Karpas-422 (cell line): Measurements from ENCODE around the gene SAMD4B. TPM values are rescaled to one million over a fixed set of nuclear protein-coding genes. Genes with fewer than 3 reads are reported as not detected.
A peak's percentile ranks its signal among the peaks of the same experiment; 100 is the strongest.

Experiments
- DNase-seq: peaks from one replicate; pipeline ENCODE4 v3.0.0-alpha.2; 2015
- H2AFZ ChIP-seq: fragments of 200-600 bp; sonication (generic); 2 replicates; pipeline ENCODE4 v1.6.1; 2014; ENCODE audit warnings: antibody characterized with exemption, low read length, mixed read lengths
- H3K27ac ChIP-seq: fragments of 200-600 bp; sonication (generic); 2 replicates; pipeline ENCODE4 v1.5.1; 2014; ENCODE audit warnings: mild to moderate bottlenecking, low read length, moderate library complexity
- H3K27me3 ChIP-seq: fragments of 200-600 bp; sonication (generic); 2 replicates; pipeline ENCODE4 v1.6.1; 2014; ENCODE audit warnings: low read length, mixed read lengths
- H3K36me3 ChIP-seq: fragments of 200-600 bp; sonication (generic); 2 replicates; pipeline ENCODE4 v1.6.1; 2014; ENCODE audit warnings: low read length, mixed read lengths; ENCODE audit not compliant: insufficient read depth
- H3K4me1 ChIP-seq: fragments of 200-600 bp; sonication (generic); 2 replicates; pipeline ENCODE4 v1.6.1; 2014; ENCODE audit warnings: mild to moderate bottlenecking, low read length, mixed read lengths
- H3K4me2 ChIP-seq: fragments of 200-600 bp; sonication (generic); 2 replicates; pipeline ENCODE4 v1.6.1; 2014; ENCODE audit warnings: low read length, low read depth, mild to moderate bottlenecking; ENCODE audit not compliant: poor library complexity, severe bottlenecking
- H3K4me3 ChIP-seq: fragments of 200-600 bp; sonication (generic); 2 replicates; pipeline ENCODE4 v1.5.1; 2014; ENCODE audit warnings: mild to moderate bottlenecking, antibody characterized with exemption, low read length, mixed read lengths
- H3K79me2 ChIP-seq: fragments of 200-600 bp; sonication (generic); 2 replicates; pipeline ENCODE4 v1.6.1; 2014; ENCODE audit warnings: mild to moderate bottlenecking, low read length, mixed read lengths
- H3K9ac ChIP-seq: fragments of 200-600 bp; sonication (generic); 2 replicates; pipeline ENCODE4 v1.6.0; 2014; ENCODE audit warnings: low read length
- H3K9me2 ChIP-seq: fragments of 200-600 bp; sonication (generic), shearing (Covaris generic); replicated peaks from 2 replicates; pipeline ENCODE4 v1.6.0; 2014; ENCODE audit warnings: mild to moderate bottlenecking, low read length, moderate library complexity; ENCODE audit not compliant: insufficient read depth
- H3K9me3 ChIP-seq: fragments of 300-700, 200-600 bp; sonication (generic); 2 replicates; pipeline ENCODE4 v1.6.1; 2014; ENCODE audit warnings: low read length, mixed read lengths
- H4K20me1 ChIP-seq: fragments of 200-600 bp; sonication (generic); 2 replicates; pipeline ENCODE4 v1.6.1; 2014; ENCODE audit warnings: mild to moderate bottlenecking, antibody characterized with exemption, low read length, low read depth; ENCODE audit not compliant: insufficient read depth
- total RNA-seq: library from RNA; depleted of rRNA; stranded (reverse); fragments of >200 nt; shearing (Covaris generic); gene quantifications from 2 replicates; pipeline ENCODE4 v1.2.3, GENCODE V29; 2014; ENCODE audit warnings: low replicate concordance

The SAMD4B gene
- total RNA-seq, 1 experiment from 2014 or later = 50.9 TPM

DNA sequence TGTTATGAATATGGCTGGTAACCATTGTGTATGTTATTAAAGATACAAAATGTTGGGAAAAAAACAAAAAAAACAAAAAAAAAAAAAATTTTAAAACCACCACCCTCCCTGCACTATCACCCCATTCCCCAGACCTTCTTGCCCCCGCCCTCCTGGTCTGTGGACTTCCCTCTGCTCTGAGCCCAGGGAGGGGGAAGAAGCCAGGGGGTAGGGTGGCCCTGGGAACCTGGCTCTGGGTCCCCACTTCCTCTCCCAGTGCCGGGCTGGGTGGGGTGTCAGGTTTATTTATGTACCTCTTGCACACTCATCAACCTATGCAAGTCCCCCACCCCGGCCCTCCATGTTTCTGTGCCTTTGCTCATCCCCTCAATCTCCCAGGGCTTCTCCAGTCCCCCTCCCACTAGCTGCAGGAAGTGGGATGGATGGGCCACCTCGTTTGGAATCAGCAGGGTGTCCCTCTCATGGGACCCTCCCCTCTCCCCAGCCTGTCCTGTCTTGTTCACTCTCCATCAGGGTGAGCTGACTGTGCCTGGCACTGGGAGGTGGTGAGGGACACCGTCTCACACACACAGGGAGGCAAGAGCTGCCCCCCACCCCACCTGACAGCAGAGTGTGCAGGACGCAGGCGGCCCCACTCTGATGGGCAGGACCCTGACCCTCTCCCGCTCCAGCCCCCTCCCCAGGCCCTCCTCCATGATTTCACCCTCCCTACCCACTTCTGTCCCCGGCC lies 42.8 kb downstream of the SAMD4B start:
- H2AFZ ChIP-seq = no peak overlapping the region
- DNase-seq = no peak
- no peaks in the 10 kb centered on the region for H3K9me3 ChIP-seq
- no peak overlapping the region for H3K27ac ChIP-seq
- peaks cover 7% of the 10 kb centered on the region for H3K4me1 ChIP-seq
- no peaks in the 10 kb centered on the region for H3K27me3 ChIP-seq
- peaks cover 19% of the 10 kb centered on the region for H3K36me3 ChIP-seq
- peaks cover 6% of the 10 kb centered on the region for H3K79me2 ChIP-seq
- no peaks in the 10 kb centered on the region for H4K20me1 ChIP-seq
- H3K4me2 ChIP-seq = no peak overlapping the region
- H3K9me2 ChIP-seq = no peaks in the 10 kb centered on the region
- H3K9ac ChIP-seq = no peak overlapping the region
- H3K4me3 ChIP-seq = no peak overlapping the region

DNA sequence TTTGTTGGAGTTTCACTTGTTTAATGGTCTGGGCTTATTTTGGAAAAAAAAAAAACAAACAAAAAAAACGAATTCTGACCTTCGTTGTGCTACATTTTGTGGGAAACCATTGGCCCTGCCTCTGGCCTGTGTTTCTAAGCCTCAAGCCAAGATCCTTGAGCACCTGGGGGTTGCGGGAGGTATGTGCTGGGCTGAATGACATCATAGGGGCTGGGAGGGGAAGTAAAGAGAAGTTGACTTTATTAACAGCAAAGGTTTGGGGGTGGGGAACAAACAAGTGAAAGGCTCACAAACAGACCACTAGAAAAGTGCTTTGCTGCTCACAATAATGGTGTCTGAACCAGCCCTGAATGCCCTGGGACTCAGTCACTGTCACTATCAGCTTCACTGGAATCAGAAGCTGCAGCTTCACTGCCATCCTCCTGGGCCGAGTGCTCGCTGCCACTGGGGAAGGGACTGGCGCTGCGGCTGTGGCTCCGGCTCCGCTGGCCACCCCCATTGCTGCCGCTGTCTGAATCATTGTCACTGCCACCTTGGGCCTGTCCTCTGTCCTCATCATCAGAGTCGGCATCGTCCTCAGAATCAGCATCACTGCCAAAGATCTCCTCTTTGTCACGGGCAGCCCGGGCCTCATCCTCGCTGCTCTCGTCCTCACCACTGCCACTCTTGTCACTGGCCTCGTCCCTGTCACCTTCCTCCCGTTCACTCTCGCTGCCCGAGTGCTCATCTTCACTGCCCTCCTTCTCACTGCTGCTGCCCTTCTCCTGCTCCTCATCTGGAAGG lies 43.6 kb downstream of the SAMD4B start:
- Histone ChIP-seq H3K9ac (no peak overlapping the region), H3K4me3 (no peak overlapping the region), H3K9me2 (no peaks in the 10 kb centered on the region), H3K4me2 (no peak overlapping the region), H4K20me1 (no peaks in the 10 kb centered on the region), H3K27ac (no peak overlapping the region), H3K36me3 (peaks cover 19% of the 10 kb centered on the region), H3K9me3 (no peaks in the 10 kb centered on the region), H3K4me1 (peaks cover 11% of the 10 kb centered on the region), H3K79me2 (peaks cover 13% of the 10 kb centered on the region), H2AFZ (no peak overlapping the region), H3K27me3 (no peaks in the 10 kb centered on the region)
- DNase-seq = peak; percentile 44

GRCh38 chr19:39386557-39386956 lies 44.3 kb downstream of the SAMD4B start:
- Histone ChIP-seq H3K79me2 (peaks cover 15% of the 10 kb centered on the region), H4K20me1 (no peaks in the 10 kb centered on the region), H3K4me3 (no peak overlapping the region), H3K27ac (no peak overlapping the region), H3K4me2 (no peak overlapping the region), H2AFZ (no peak overlapping the region), H3K9ac (no peak overlapping the region), H3K27me3 (no peaks in the 10 kb centered on the region), H3K9me3 (no peaks in the 10 kb centered on the region), H3K36me3 (peaks cover 19% of the 10 kb centered on the region), H3K9me2 (no peaks in the 10 kb centered on the region), H3K4me1 (peaks cover 11% of the 10 kb centered on the region)
- DNase-seq = no peak

DNA sequence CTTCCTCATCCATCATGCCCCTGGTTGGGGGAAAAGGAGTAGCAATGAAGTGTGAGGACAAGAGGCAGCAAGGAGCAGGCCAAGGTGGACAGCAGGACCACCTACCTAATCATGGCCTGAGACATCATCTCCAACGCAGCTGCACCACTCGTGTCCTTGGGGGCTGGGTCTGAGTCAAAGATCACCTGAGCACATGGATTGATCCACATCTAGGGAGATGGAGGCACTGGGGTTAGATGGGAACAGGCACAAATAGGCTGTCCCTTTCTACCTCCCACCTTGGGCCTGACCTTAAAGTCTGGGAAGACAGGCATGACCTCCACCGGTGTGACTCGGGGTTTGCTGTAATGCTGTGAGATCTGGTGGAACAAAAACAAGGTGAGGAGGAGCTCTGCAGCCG lies 46.4 kb downstream of the SAMD4B start:
- Histone ChIP-seq H3K4me1 (peaks cover 20% of the 10 kb centered on the region), H4K20me1 (no peaks in the 10 kb centered on the region), H3K4me2 (no peak overlapping the region), H3K9ac (no peak overlapping the region), H3K9me2 (no peaks in the 10 kb centered on the region), H3K27ac (no peak overlapping the region), H3K4me3 (no peak overlapping the region), H3K79me2 (peaks cover 30% of the 10 kb centered on the region), H3K36me3 (peaks cover 24% of the 10 kb centered on the region), H3K9me3 (no peaks in the 10 kb centered on the region), H2AFZ (no peak overlapping the region), H3K27me3 (no peaks in the 10 kb centered on the region)
- DNase-seq = no peak

GRCh38 chr19:39389631-39390414 lies 47.6 kb downstream of the SAMD4B start:
- no peak for DNase-seq
- Histone ChIP-seq H3K27ac (peak overlapping the region; percentile 75), H3K9me2 (no peaks in the 10 kb centered on the region), H3K4me2 (peak overlapping the region; percentile 91), H3K4me3 (peak overlapping the region; percentile 92), H4K20me1 (no peaks in the 10 kb centered on the region), H3K9me3 (no peaks in the 10 kb centered on the region), H3K79me2 (peaks cover 31% of the 10 kb centered on the region), H3K9ac (peak overlapping the region; percentile 86), H3K36me3 (peaks cover 22% of the 10 kb centered on the region; the same call in 1 of the 2 replicates), H3K4me1 (peaks cover 20% of the 10 kb centered on the region), H2AFZ (no peak overlapping the region), H3K27me3 (no peaks in the 10 kb centered on the region)

DNA sequence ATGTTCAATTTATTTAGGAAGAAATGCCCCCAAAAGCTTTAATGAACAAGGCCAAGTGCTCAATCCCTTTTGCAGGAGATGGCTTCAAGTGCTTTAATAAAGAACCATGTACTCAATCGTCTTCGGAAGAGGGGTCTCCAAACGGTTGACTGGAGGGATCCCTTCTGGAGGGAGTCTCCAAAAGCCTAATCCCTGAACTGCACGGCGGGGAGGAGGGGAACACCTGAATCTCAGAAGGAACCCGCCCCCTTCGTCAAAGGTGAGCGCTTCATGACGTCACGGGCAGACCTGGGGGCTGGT lies 48.2 kb downstream of the SAMD4B start:
- Histone ChIP-seq H3K4me3 (peak overlapping the region; percentile 92), H3K79me2 (peaks cover 31% of the 10 kb centered on the region), H3K4me2 (peak overlapping the region; percentile 91), H3K9me2 (no peaks in the 10 kb centered on the region), H3K9ac (peak overlapping the region; percentile 86), H3K27ac (peak overlapping the region; percentile 75), H3K27me3 (no peaks in the 10 kb centered on the region), H3K4me1 (peaks cover 20% of the 10 kb centered on the region), H4K20me1 (no peaks in the 10 kb centered on the region), H2AFZ (peak overlapping the region; percentile 28; the same call in 1 of the 2 replicates), H3K36me3 (peaks cover 22% of the 10 kb centered on the region; the same call in 1 of the 2 replicates), H3K9me3 (no peaks in the 10 kb centered on the region)
- no peak for DNase-seq

GRCh38 chr19:39390751-39391437 lies 48.7 kb downstream of the SAMD4B start, which contains the start of the genes MED29 and PAF1:
TSS of gene MED29 (plus strand) at chr19:39391378. CDS start at chr19:39391423, 45 bp downstream.
TSS of gene PAF1 (minus strand) at chr19:39391106. CDS start at chr19:39390864, 242 bp downstream.
- Histone ChIP-seq H3K27me3 (no peaks in the 10 kb centered on the region), H3K9me2 (no peaks in the 10 kb centered on the region), H3K9ac (peak within 1 kb of the TSS; percentile 92), H3K79me2 (peaks cover 31% of the 10 kb centered on the region), H3K9me3 (no peaks in the 10 kb centered on the region), H3K27ac (peak within 1 kb of the TSS; percentile 75), H2AFZ (peak within 1 kb of the TSS; percentile 83), H4K20me1 (no peaks in the 10 kb centered on the region), H3K4me1 (peaks cover 20% of the 10 kb centered on the region), H3K36me3 (peaks cover 22% of the 10 kb centered on the region; the same call in 1 of the 2 replicates), H3K4me2 (peak within 1 kb of the TSS; percentile 91), H3K4me3 (peak within 1 kb of the TSS; percentile 92)
- peak; percentile 100 for DNase-seq
